Measurements from ENCODE around the gene CYB561. TPM values are rescaled to one million over a fixed set of nuclear protein-coding genes. Genes with fewer than 3 reads are reported as not detected.

Gene CYB561
- total RNA-seq, 1 experiment from 2014 or later = 57.2 TPM

Other genes with a start within 250 kb of the CYB561 start
- 0.30 and 0.39 TPM in 2 replicates for gene ACE, start 30.8 kb upstream of the CYB561 start, total RNA-seq (2022)
- not detected in 2 replicates for gene KCNH6, start 77.1 kb upstream of the CYB561 start, total RNA-seq (2022)
- 81.6 and 91.4 TPM in 2 replicates for gene DCAF7, start 104.2 kb upstream of the CYB561 start, total RNA-seq (2022)
- 36.5 and 38.7 TPM in 2 replicates for gene TACO1, start 154.6 kb upstream of the CYB561 start, total RNA-seq (2022)
- gene MAP3K3, start 176.1 kb upstream of the CYB561 start, total RNA-seq (2022) = 12.8 and 13.8 TPM in 2 replicates

All from MCF 10A (cell line).